HepG2 (cell line): ENCODE results near the gene KRT14. TPM values are rescaled to one million over a fixed set of nuclear protein-coding genes. Genes with fewer than 3 reads are reported as not detected.
A peak's percentile ranks its signal among the peaks of the same experiment; 100 is the strongest.

Experiments used
- ARID2 ChIP-seq: sonication (generic); formaldehyde crosslinking; IDR thresholded peaks from 2 replicates; pipeline ENCODE4 v1.8.1; 2022; ENCODE audit warnings: mild to moderate bottlenecking, missing genetic modification reagents, borderline replicate concordance
- ATF7 ChIP-seq, 2 experiments: fragments of 450-650 bp in 1 of 2; sonication (generic) in 1 of 2; formaldehyde crosslinking in 1 of 2; IDR thresholded peaks; 2 replicates each; pipeline versions ENCODE4 v1.4.0 to v1.6.1; 2016 to 2020; ENCODE audit warnings: antibody characterized with exemption in 1 of 2, mild to moderate bottlenecking in 1 of 2, missing genetic modification reagents in 1 of 2
- DMAP1 ChIP-seq: IDR thresholded peaks from 2 replicates; pipeline ENCODE4 v1.6.1; 2016
- EZH2 ChIP-seq: conservative IDR thresholded peaks from 2 replicates; pipeline ENCODE4 v1.6.1; 2012; ENCODE audit warnings: mild to moderate bottlenecking, low read depth, low read length, moderate library complexity
- JUNB ChIP-seq: sonication (generic); formaldehyde crosslinking; IDR thresholded peaks from 2 replicates; pipeline ENCODE4 v1.8.0; 2022; ENCODE audit warnings: missing genetic modification reagents, mild to moderate bottlenecking, borderline replicate concordance
- PAX8 ChIP-seq: sonication (generic); formaldehyde crosslinking; IDR thresholded peaks from 2 replicates; pipeline ENCODE4 v1.8.0; 2022; ENCODE audit warnings: mild to moderate bottlenecking, missing genetic modification reagents, borderline replicate concordance
- PHF20 ChIP-seq: sonication (generic); formaldehyde crosslinking; IDR thresholded peaks from 2 replicates; pipeline ENCODE4 v1.5.0; 2020; ENCODE audit warnings: mild to moderate bottlenecking, missing genetic modification reagents
- POLR2A ChIP-seq, 2 experiments: IDR thresholded peaks; 2 replicates each; pipeline ENCODE4 v1.6.1; 2011; ENCODE audit warnings: low read depth in 2 of 2, low read length in 2 of 2, mild to moderate bottlenecking in 1 of 2, moderate library complexity in 1 of 2; ENCODE audit not compliant: insufficient read depth in 1 of 2
- PRMT3 ChIP-seq: sonication (generic); formaldehyde crosslinking; IDR thresholded peaks from 2 replicates; pipeline ENCODE4 v1.8.1; 2022; ENCODE audit warnings: low read depth, mild to moderate bottlenecking, moderate library complexity, missing genetic modification reagents, borderline replicate concordance
- TARDBP ChIP-seq: sonication (generic); formaldehyde crosslinking; IDR thresholded peaks from 2 replicates; pipeline ENCODE4 v1.8.0; 2022; ENCODE audit warnings: mild to moderate bottlenecking, missing genetic modification reagents
- TEAD2 ChIP-seq: sonication (generic); formaldehyde crosslinking; IDR thresholded peaks from 2 replicates; pipeline ENCODE4 v1.9.0; 2021; ENCODE audit warnings: missing genetic modification reagents
- ZFX ChIP-seq: sonication (generic); formaldehyde crosslinking; IDR thresholded peaks from 2 replicates; pipeline ENCODE4 v1.4.0; 2020; ENCODE audit warnings: mild to moderate bottlenecking, low read depth, missing genetic modification reagents, moderate library complexity
- ZKSCAN5 ChIP-seq: sonication (generic); formaldehyde crosslinking; IDR thresholded peaks from 2 replicates; pipeline ENCODE4 v1.5.1; 2020; ENCODE audit warnings: mild to moderate bottlenecking, missing genetic modification reagents
- ZNF441 ChIP-seq: sonication (generic); formaldehyde crosslinking; IDR thresholded peaks from 2 replicates; pipeline ENCODE4 v1.7.0; 2021; ENCODE audit warnings: missing genetic modification reagents, borderline replicate concordance
- ZNF572 ChIP-seq: sonication (generic); formaldehyde crosslinking; IDR thresholded peaks from 2 replicates; pipeline ENCODE4 v1.5.1; 2020; ENCODE audit warnings: mild to moderate bottlenecking, missing genetic modification reagents
- ZNF672 ChIP-seq: sonication (generic); formaldehyde crosslinking; IDR thresholded peaks from 2 replicates; pipeline ENCODE4 v1.8.1; 2022; ENCODE audit warnings: missing genetic modification reagents
- ZNF781 ChIP-seq: sonication (generic); formaldehyde crosslinking; IDR thresholded peaks from 2 replicates; pipeline ENCODE4 v1.5.1; 2020; ENCODE audit warnings: borderline replicate concordance, mild to moderate bottlenecking, missing genetic modification reagents; ENCODE audit errors: not compliant biosample characterization
- polyA plus RNA-seq, 8 experiments: library from polyadenylated mRNA; depleted of rRNA in 3 of 8; stranded (reverse) in 7 of 8; unstranded in 1 of 8; fragments of >200 nt; fragmentation: Illumina TruSeq in 4 of 8; extraction: Trizol in 4 of 8; gene quantifications; 2 replicates each; pipeline versions ENCODE4 v1.2.1 to v1.2.3, GENCODE V29; 2011 to 2016; ENCODE audit warnings: low read depth in 4 of 8, missing spikeins in 1 of 8, mixed read lengths in 1 of 8; ENCODE audit not compliant: insufficient read depth in 1 of 8
- total RNA-seq, 5 experiments: library from RNA; depleted of rRNA; stranded (reverse); fragments of >200 nt; fragmentation: Illumina TruSeq; extraction: Trizol; gene quantifications; 2 replicates each; pipeline ENCODE4 v1.2.3, GENCODE V29; 2016; ENCODE audit warnings: low read depth in 1 of 5
- TF ChIP-seq, protein P1 (sequence below): sonication (generic); formaldehyde crosslinking; conservative IDR thresholded peaks from 2 replicates; pipeline ENCODE4 v1.4.0; 2020; ENCODE audit warnings: missing genetic modification reagents
- TF ChIP-seq, protein P2 (sequence below): sonication (generic); formaldehyde crosslinking; IDR thresholded peaks from 2 replicates; pipeline ENCODE4 v1.5.1; 2020; ENCODE audit warnings: missing genetic modification reagents, mild to moderate bottlenecking, borderline replicate concordance
- TF ChIP-seq, protein P3 (sequence below): sonication (generic); formaldehyde crosslinking; conservative IDR thresholded peaks from 2 replicates; pipeline ENCODE4 v1.5.0; 2020; ENCODE audit warnings: missing genetic modification reagents
- TF ChIP-seq, protein P4 (sequence below): sonication (generic); formaldehyde crosslinking; IDR thresholded peaks from 2 replicates; pipeline ENCODE4 v1.8.0; 2022; ENCODE audit warnings: mild to moderate bottlenecking, missing genetic modification reagents, moderate library complexity
- TF ChIP-seq, protein P5 (sequence below): sonication (generic); formaldehyde crosslinking; IDR thresholded peaks from 2 replicates; pipeline ENCODE4 v1.5.1; 2020; ENCODE audit warnings: missing genetic modification reagents, mild to moderate bottlenecking, borderline replicate concordance

The KRT14 gene
- total and polyA plus RNA-seq, 2 of the 13 experiments (the other 11 are each of a cell fraction or from before 2014, with no cell fraction given), result 0.09 TPM; not detected in 1

DNA sequence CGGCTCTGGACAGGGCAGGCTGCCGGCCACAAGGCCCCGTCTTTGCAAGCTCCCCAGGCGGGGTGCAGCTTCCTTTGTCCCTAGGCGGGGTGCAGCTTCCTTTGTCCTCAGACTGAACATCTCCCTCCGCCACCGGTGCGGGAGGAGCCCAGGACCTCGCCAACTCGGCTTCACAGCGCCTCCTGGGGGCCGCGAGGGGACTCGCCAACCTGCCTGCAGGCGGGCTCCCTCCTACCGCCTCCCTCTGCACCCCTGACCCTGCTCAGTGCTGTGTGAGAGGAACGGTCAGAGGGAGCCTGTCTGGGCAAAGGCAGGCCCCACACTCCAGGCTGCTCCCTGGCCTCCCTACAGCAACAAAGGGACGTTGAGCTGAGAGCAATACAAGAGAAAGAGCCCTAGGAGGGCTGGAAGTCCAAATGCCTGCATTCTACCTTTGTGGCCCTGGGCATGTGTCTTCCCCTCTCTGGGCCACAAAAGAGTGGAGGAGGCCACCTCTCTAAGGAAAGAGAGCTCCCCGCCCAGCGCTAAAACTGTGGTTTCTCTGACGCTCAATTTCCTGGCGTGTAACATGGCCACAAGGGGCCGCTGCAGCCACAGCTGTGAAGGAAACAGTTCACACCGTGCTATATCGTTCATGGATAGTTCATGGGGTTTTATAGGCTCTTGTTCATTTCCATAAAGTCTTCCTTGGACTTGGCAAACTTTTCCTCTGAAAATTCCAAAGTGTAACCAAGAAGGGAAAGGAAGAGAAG is 37.7 kb downstream of the KRT14 start (continued):
- TF ChIP-seq, protein P1, sequence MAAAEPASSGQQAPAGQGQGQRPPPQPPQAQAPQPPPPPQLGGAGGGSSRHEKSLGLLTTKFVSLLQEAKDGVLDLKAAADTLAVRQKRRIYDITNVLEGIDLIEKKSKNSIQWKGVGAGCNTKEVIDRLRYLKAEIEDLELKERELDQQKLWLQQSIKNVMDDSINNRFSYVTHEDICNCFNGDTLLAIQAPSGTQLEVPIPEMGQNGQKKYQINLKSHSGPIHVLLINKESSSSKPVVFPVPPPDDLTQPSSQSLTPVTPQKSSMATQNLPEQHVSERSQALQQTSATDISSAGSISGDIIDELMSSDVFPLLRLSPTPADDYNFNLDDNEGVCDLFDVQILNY (CRISPR knock-in tag), result no peak
- TF ChIP-seq ZNF781 (CRISPR knock-in tag) (no peak), ZFX (CRISPR knock-in tag) (peak; percentile 59; the same call in 1 of the 2 replicates), TEAD2 (CRISPR knock-in tag) (no peak), DMAP1 (CRISPR knock-in tag) (0 out of 2 replicates have a peak, but pooled peaks have one; percentile 21), PRMT3 (CRISPR knock-in tag) (no peak), PAX8 (CRISPR knock-in tag) (0 out of 2 replicates have a peak, but pooled peaks have one; percentile 38), PHF20 (CRISPR knock-in tag) (no peak), ZKSCAN5 (CRISPR knock-in tag) (no peak), ARID2 (0 out of 2 replicates have a peak, but pooled peaks have one; percentile 77), JUNB (CRISPR knock-in tag) (no peak), EZH2 (no peak), ATF7 (IDR thresholded peaks at IDR 0.05) (no peak), ATF7 (CRISPR knock-in tag; IDR thresholded peaks at IDR 0.05) (no peak; the same call in 1 of the 2 replicates), TARDBP (CRISPR knock-in tag) (peak; percentile 79), ZNF672 (CRISPR knock-in tag) (no peak), ZNF572 (CRISPR knock-in tag) (peak; percentile 80; the same call in 1 of the 2 replicates), ZNF441 (CRISPR knock-in tag) (no peak), POLR2A (IDR thresholded peaks at IDR 0.05; ENCODE audit: insufficient read depth in 1 of 2, low read depth in 2 of 2, low read length in 2 of 2) (no peak)
- TF ChIP-seq, protein P2, sequence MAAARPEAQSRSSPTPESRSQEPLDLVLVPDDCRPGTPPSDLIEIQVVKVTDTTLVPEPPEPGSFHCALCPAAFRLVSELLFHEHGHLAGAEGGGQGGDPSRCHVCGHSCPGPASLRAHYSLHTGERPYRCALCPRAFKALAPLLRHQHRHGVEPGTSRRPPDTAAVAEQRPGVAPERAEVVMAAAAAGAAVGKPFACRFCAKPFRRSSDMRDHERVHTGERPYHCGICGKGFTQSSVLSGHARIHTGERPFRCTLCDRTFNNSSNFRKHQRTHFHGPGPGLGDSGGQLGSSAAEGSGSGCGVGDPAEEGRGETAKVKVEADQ (CRISPR knock-in tag), result no peak
- TF ChIP-seq, protein P3, sequence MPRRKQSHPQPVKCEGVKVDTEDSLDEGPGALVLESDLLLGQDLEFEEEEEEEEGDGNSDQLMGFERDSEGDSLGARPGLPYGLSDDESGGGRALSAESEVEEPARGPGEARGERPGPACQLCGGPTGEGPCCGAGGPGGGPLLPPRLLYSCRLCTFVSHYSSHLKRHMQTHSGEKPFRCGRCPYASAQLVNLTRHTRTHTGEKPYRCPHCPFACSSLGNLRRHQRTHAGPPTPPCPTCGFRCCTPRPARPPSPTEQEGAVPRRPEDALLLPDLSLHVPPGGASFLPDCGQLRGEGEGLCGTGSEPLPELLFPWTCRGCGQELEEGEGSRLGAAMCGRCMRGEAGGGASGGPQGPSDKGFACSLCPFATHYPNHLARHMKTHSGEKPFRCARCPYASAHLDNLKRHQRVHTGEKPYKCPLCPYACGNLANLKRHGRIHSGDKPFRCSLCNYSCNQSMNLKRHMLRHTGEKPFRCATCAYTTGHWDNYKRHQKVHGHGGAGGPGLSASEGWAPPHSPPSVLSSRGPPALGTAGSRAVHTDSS (CRISPR knock-in tag), result no peak
- TF ChIP-seq, protein P4, sequence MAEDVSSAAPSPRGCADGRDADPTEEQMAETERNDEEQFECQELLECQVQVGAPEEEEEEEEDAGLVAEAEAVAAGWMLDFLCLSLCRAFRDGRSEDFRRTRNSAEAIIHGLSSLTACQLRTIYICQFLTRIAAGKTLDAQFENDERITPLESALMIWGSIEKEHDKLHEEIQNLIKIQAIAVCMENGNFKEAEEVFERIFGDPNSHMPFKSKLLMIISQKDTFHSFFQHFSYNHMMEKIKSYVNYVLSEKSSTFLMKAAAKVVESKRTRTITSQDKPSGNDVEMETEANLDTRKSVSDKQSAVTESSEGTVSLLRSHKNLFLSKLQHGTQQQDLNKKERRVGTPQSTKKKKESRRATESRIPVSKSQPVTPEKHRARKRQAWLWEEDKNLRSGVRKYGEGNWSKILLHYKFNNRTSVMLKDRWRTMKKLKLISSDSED (CRISPR knock-in tag), result no peak
- TF ChIP-seq, protein P5, sequence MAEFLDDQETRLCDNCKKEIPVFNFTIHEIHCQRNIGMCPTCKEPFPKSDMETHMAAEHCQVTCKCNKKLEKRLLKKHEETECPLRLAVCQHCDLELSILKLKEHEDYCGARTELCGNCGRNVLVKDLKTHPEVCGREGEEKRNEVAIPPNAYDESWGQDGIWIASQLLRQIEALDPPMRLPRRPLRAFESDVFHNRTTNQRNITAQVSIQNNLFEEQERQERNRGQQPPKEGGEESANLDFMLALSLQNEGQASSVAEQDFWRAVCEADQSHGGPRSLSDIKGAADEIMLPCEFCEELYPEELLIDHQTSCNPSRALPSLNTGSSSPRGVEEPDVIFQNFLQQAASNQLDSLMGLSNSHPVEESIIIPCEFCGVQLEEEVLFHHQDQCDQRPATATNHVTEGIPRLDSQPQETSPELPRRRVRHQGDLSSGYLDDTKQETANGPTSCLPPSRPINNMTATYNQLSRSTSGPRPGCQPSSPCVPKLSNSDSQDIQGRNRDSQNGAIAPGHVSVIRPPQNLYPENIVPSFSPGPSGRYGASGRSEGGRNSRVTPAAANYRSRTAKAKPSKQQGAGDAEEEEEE (CRISPR knock-in tag), result no peak
